Measurements from ENCODE around the gene ATXN7.

Gene ATXN7

GRCh38 chr3:63851287-63851686, 12.4 kb upstream of the ATXN7 start:
- no peak for TF ChIP-seq CTCF (IDR thresholded peaks at IDR 0.05; ENCODE audit: control insufficient read depth, extremely low read depth, insufficient read depth)
- no peak for DNase-seq (ENCODE audit: low read depth)

GRCh38 chr3:63853106-63853505, 10.6 kb upstream of the ATXN7 start:
- no peak overlapping the region for H3K4me3 ChIP-seq (ENCODE audit: low read depth, low read length)
- TF ChIP-seq CTCF (IDR thresholded peaks at IDR 0.05; ENCODE audit: control insufficient read depth, extremely low read depth, insufficient read depth), result no peak
- no peak for DNase-seq (ENCODE audit: low read depth)

More at GRCh38 chr3:63851287-63851686, 12.4 kb upstream of the ATXN7 start:
- no peak overlapping the region for H3K4me3 ChIP-seq (ENCODE audit: low read depth, low read length)

- TF ChIP-seq CTCF (IDR thresholded peaks at IDR 0.05; ENCODE audit: control insufficient read depth, extremely low read depth, insufficient read depth), result no peak
- DNase-seq (ENCODE audit: low read depth), result no peak
- no peak overlapping the region for H3K4me3 ChIP-seq (ENCODE audit: low read depth, low read length)
Measured at GRCh38 chr3:63855333-63855940, 8.2 kb upstream of the ATXN7 start.

- no peak for TF ChIP-seq CTCF (IDR thresholded peaks at IDR 0.05; ENCODE audit: control insufficient read depth, extremely low read depth, insufficient read depth)
- H3K4me3 ChIP-seq (ENCODE audit: low read depth, low read length), result no peak overlapping the region
- no peak for DNase-seq (ENCODE audit: low read depth)
Measured at GRCh38 chr3:63857311-63857710, 6.4 kb upstream of the ATXN7 start.

- H3K4me3 ChIP-seq (ENCODE audit: low read depth, low read length), result no peak overlapping the region
- no peak for TF ChIP-seq CTCF (IDR thresholded peaks at IDR 0.05; ENCODE audit: control insufficient read depth, extremely low read depth, insufficient read depth)
- no peak for DNase-seq (ENCODE audit: low read depth)
Measured at GRCh38 chr3:63860776-63861175, 2.9 kb upstream of the ATXN7 start.

GRCh38 chr3:63861306-63861705, 2.4 kb upstream of the ATXN7 start:
- DNase-seq (ENCODE audit: low read depth), result no peak
- no peak for TF ChIP-seq CTCF (IDR thresholded peaks at IDR 0.05; ENCODE audit: control insufficient read depth, extremely low read depth, insufficient read depth)
- H3K4me3 ChIP-seq (ENCODE audit: low read depth, low read length), result no peak overlapping the region

GRCh38 chr3:63862804-63863149, 890 bp upstream of the ATXN7 start:
- H3K4me3 ChIP-seq (ENCODE audit: low read depth, low read length), result peak overlapping the region; percentile 86
- no peak for DNase-seq (ENCODE audit: low read depth)
- TF ChIP-seq CTCF (IDR thresholded peaks at IDR 0.05; ENCODE audit: control insufficient read depth, extremely low read depth, insufficient read depth), result no peak

All from LNCaP clone FGC (cell line).